ENCODE results near the gene ADPRM. TPM values are rescaled to one million over a fixed set of nuclear protein-coding genes. Genes with fewer than 3 reads are reported as not detected.

Gene ADPRM
- polyA plus RNA-seq, 1 of the 3 experiments (the other 2 are of a cell fraction) = 7.6 TPM

DNA sequence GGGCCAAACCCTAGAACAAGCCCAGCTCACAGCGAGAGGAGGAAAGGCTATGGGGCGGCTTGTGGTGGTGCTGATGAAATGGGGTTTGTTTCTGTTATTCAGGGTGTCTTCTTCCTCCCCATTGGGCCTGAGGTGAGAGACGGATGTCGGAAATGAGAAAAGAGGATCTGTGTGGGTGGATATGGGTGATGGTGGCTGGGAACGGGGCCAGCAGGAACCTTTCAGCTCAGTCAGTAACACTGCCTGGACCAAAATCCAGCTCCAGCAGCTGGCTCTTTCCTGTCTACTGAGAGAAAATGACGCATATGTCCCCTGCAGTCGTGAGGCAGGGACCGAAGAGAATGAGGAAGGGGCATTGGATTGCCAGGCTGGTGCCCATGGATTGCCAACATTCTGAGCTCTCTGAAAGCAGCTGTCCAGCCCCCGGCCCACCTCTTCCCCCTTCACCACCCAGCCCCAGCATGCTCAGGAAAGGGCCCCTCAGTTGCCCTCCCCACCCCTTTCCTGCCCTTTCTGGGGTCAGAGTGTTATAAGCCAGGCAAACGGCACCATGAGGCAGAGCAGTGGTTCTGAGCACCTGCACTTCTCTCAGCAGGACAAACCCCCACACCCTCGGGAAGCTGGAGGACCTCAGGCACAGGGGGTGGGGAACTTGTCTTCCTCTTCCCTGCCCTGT, 44.3 kb upstream of the ADPRM start:
- Histone ChIP-seq H3K4me3 (ENCODE audit: low read depth in 2 of 2, low read length in 1 of 2) (no peak overlapping the region), H2AFZ (ENCODE audit: low read depth) (no peak overlapping the region), H3K36me3 (replicated peaks in 1 of 2; ENCODE audit: control insufficient read depth in 1 of 2, insufficient read depth in 2 of 2, low read length in 1 of 2) (no peaks in the 10 kb centered on the region), H3K79me2 (ENCODE audit: insufficient read depth) (no peaks in the 10 kb centered on the region), H3K27ac (ENCODE audit: low read depth in 2 of 2, low read length in 1 of 2) (no peak overlapping the region), H3K4me1 (ENCODE audit: control insufficient read depth in 1 of 2, insufficient read depth in 2 of 2, low read depth in 1 of 2, low read length in 1 of 2) (peaks cover 0 to 3% of the 10 kb centered on the region in 2 experiments; a peak in 1 of 4 replicates), H3F3A (replicated peaks; ENCODE audit: insufficient read depth) (no peaks in the 10 kb centered on the region), H3K9me3 (no peaks in the 10 kb centered on the region), H3K9ac (no peak overlapping the region), H4K20me1 (ENCODE audit: insufficient read depth) (no peaks in the 10 kb centered on the region), H3K9me2 (no peaks in the 10 kb centered on the region), H3K27me3 (ENCODE audit: insufficient read depth) (no peaks in the 10 kb centered on the region), H3K4me2 (no peak overlapping the region)
- ChIA-PET POLR2A (no interaction called here), CTCF (interaction anchor here (1.0 to 5.0 kb wide), 4 partner anchors 7 to 192 kb away, joined by 3 to 38 read pairs (median 4); no protein-coding TSS in a partner anchor)
- DNase-seq = no peak
- TF ChIP-seq TEAD4 (IDR thresholded peaks at IDR 0.05; ENCODE audit: borderline replicate concordance, insufficient read depth) (no peak), CHD2 (IDR thresholded peaks at IDR 0.05; ENCODE audit: low read length, partially characterized antibody) (no peak)
- WGBS (ENCODE audit: low lambda C conversion rate) = 87% methylated on average over 9 of the region's 11 CpGs

DNA sequence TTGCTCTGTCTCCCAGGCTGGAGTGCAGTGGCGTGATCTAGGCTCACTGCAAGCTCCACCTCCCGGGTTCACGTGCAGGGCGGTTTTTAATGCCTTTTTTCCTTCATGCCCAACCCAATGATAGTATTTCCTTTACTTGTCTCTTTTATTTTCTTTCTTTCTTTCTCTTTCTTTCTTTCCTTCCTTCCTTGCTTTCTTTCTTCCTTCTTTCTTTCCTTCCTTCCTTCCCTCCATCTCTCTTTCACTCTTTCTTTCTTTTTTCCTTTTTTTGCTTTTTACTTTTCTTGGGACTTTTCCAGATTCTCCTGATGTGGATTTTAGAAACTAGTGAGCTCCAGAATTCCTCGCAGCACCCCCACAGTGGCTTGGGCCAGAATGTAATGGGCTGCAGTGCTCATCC, 43.4 kb upstream of the ADPRM start:
- Histone ChIP-seq H4K20me1 (ENCODE audit: insufficient read depth) (no peaks in the 10 kb centered on the region), H3K36me3 (replicated peaks in 1 of 2; ENCODE audit: control insufficient read depth in 1 of 2, insufficient read depth in 2 of 2, low read length in 1 of 2) (no peaks in the 10 kb centered on the region), H3F3A (replicated peaks; ENCODE audit: insufficient read depth) (no peaks in the 10 kb centered on the region), H3K9me3 (no peaks in the 10 kb centered on the region), H3K27me3 (ENCODE audit: insufficient read depth) (no peaks in the 10 kb centered on the region), H3K4me2 (no peak overlapping the region), H3K27ac (ENCODE audit: low read depth in 2 of 2, low read length in 1 of 2) (no peak overlapping the region), H2AFZ (ENCODE audit: low read depth) (no peak overlapping the region), H3K4me1 (ENCODE audit: control insufficient read depth in 1 of 2, insufficient read depth in 2 of 2, low read depth in 1 of 2, low read length in 1 of 2) (peaks cover 0 to 4% of the 10 kb centered on the region in 2 experiments; a peak in 1 of 4 replicates), H3K79me2 (ENCODE audit: insufficient read depth) (no peaks in the 10 kb centered on the region), H3K4me3 (ENCODE audit: low read depth in 2 of 2, low read length in 1 of 2) (no peak overlapping the region), H3K9me2 (no peaks in the 10 kb centered on the region), H3K9ac (no peak overlapping the region)
- CTCF ChIA-PET = interaction anchor here (0.7 to 5.0 kb wide), 4 partner anchors 8 to 786 kb away, joined by 3 to 38 read pairs (median 4); no protein-coding TSS in a partner anchor
- WGBS (ENCODE audit: low lambda C conversion rate) = 84% methylated on average over 5 of the region's 5 CpGs
- no peak for TF ChIP-seq TEAD4 (IDR thresholded peaks at IDR 0.05; ENCODE audit: borderline replicate concordance, insufficient read depth)
- no peak for TF ChIP-seq RFX5 (IDR thresholded peaks at IDR 0.05; ENCODE audit: low read length)
- TF ChIP-seq FOXM1 (IDR thresholded peaks at IDR 0.05; ENCODE audit: low read depth) = no peak
- TF ChIP-seq YY1 (IDR thresholded peaks at IDR 0.05; ENCODE audit: low read depth) = no peak
- TF ChIP-seq, protein P1, sequence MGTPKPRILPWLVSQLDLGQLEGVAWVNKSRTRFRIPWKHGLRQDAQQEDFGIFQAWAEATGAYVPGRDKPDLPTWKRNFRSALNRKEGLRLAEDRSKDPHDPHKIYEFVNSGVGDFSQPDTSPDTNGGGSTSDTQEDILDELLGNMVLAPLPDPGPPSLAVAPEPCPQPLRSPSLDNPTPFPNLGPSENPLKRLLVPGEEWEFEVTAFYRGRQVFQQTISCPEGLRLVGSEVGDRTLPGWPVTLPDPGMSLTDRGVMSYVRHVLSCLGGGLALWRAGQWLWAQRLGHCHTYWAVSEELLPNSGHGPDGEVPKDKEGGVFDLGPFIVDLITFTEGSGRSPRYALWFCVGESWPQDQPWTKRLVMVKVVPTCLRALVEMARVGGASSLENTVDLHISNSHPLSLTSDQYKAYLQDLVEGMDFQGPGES (IDR thresholded peaks at IDR 0.05; ENCODE audit: low read depth, low read length) = no peak
- no peak for TF ChIP-seq POLR2AphosphoS5 (IDR thresholded peaks at IDR 0.05; ENCODE audit: low read depth, low read length)
- TF ChIP-seq RAD21 (IDR thresholded peaks at IDR 0.05; ENCODE audit: low read length) = no peak
- no peak for TF ChIP-seq EP300 (IDR thresholded peaks at IDR 0.05; ENCODE audit: borderline replicate concordance in 1 of 2, low read depth in 1 of 2, low read length in 1 of 2)
- no peak for TF ChIP-seq FOSL2 (IDR thresholded peaks at IDR 0.05; ENCODE audit: borderline replicate concordance, low read depth)
- no peak for TF ChIP-seq EZH2phosphoT487 (IDR thresholded peaks at IDR 0.05; ENCODE audit: borderline replicate concordance, low read depth)
- TF ChIP-seq GABPA (IDR thresholded peaks at IDR 0.05; ENCODE audit: low read depth) = no peak
- no peak for DNase-seq
- POLR2A ChIA-PET = no interaction called here
